Ascending aorta (tissue), 2 donors: Measurements from ENCODE around the gene ACTL6B. TPM values are rescaled to one million over a fixed set of nuclear protein-coding genes. Genes with fewer than 3 reads are reported as not detected.

Source experiments
- DNase-seq, 2 donors: peaks; one replicate each; pipeline ENCODE4 v3.0.0-alpha.2; 2019; ENCODE audit warnings: low spot score in 2 of 2
- H3K27ac ChIP-seq, 2 donors: fragments of 200-600 bp; sonication (generic); one replicate each; pipeline ENCODE4 v1.5.1; 2016 to 2017; ENCODE audit warnings: mild to moderate bottlenecking in 1 of 2
- H3K27me3 ChIP-seq: fragments of 200-600 bp; sonication (generic); one replicate; pipeline ENCODE4 v1.5.1; 2017
- H3K36me3 ChIP-seq, 2 donors: fragments of 200-600 bp; sonication (generic); one replicate each; pipeline ENCODE4 v1.5.1; 2016
- H3K4me1 ChIP-seq, 2 donors: fragments of 200-600 bp; sonication (generic); one replicate each; pipeline ENCODE4 v1.5.1; 2016 to 2017; ENCODE audit warnings: mild to moderate bottlenecking in 1 of 2
- H3K4me3 ChIP-seq, 2 donors: fragments of 200-600 bp; sonication (generic); one replicate each; pipeline ENCODE4 v1.5.1; 2016 to 2017; ENCODE audit warnings: mild to moderate bottlenecking in 1 of 2
- H3K9me3 ChIP-seq, 2 donors: fragments of 200-600 bp; sonication (generic); one replicate each; pipeline ENCODE4 v1.5.1; 2016
- CTCF ChIP-seq, 3 experiments: fragments of 200-600 bp in 2 of 3; fragments of 450-650 bp in 1 of 3; sonication (generic) in 2 of 3; IDR thresholded peaks; one replicate each; pipeline ENCODE4 v1.5.1; 2016 to 2019; ENCODE audit warnings: antibody characterized with exemption in 3 of 3, mild to moderate bottlenecking in 1 of 3, moderate library complexity in 1 of 3
- intact Hi-C: fragments of 100-400 bp; cut with DNase I; formaldehyde crosslinking; loops from one replicate; pipeline ENCODE4 v1.15.1; 2023
- total RNA-seq: library from RNA; depleted of rRNA; stranded (reverse); fragments of >200 nt; gene quantifications from one replicate; pipeline ENCODE4 v1.1.0, GENCODE V29; 2016

Gene ACTL6B
- total RNA-seq, 1 donor from 2014 or later: not detected

- Histone ChIP-seq H3K27ac (peak overlapping the region in 1 of 2 donors; percentile 51), H3K36me3 (peaks cover 56 to 71% of the 10 kb centered on the region in 2 donors), H3K4me3 (no peak overlapping the region), H3K27me3 (no peaks in the 10 kb centered on the region), H3K4me1 (peaks cover 3 to 12% of the 10 kb centered on the region in 2 donors), H3K9me3 (no peaks in the 10 kb centered on the region)
- DNase-seq: no peak
- intact Hi-C loops: no loop called here
- no peak for TF ChIP-seq CTCF (IDR thresholded peaks at IDR 0.05)
Observed at GRCh38 chr7:100679129-100679926, 23.1 kb upstream of the ACTL6B start.

GRCh38 chr7:100678291-100678984, 22.2 kb upstream of the ACTL6B start:
- intact Hi-C loops: no loop called here
- H3K36me3 ChIP-seq: peaks cover 47 to 62% of the 10 kb centered on the region in 2 donors
- no peaks in the 10 kb centered on the region for H3K9me3 ChIP-seq
- peak overlapping the region in 1 of 2 donors; percentile 45 for H3K27ac ChIP-seq
- no peak overlapping the region for H3K4me3 ChIP-seq
- DNase-seq: no peak
- peaks cover 3 to 12% of the 10 kb centered on the region in 2 donors for H3K4me1 ChIP-seq
- no peak for TF ChIP-seq CTCF (IDR thresholded peaks at IDR 0.05)
- H3K27me3 ChIP-seq: no peaks in the 10 kb centered on the region

- Histone ChIP-seq H3K9me3 (no peaks in the 10 kb centered on the region), H3K4me3 (no peak overlapping the region), H3K27me3 (no peaks in the 10 kb centered on the region), H3K4me1 (peaks cover 3 to 12% of the 10 kb centered on the region in 2 donors), H3K36me3 (peaks cover 39 to 53% of the 10 kb centered on the region in 2 donors), H3K27ac (no peak overlapping the region)
- intact Hi-C loops: no loop called here
- TF ChIP-seq CTCF (IDR thresholded peaks at IDR 0.05): no peak
- DNase-seq: no peak
Observed at GRCh38 chr7:100677308-100678267, 21.3 kb upstream of the ACTL6B start.

- Histone ChIP-seq H3K4me1 (peaks cover 3 to 12% of the 10 kb centered on the region in 2 donors), H3K4me3 (peak overlapping the region; percentile 85 to 93), H3K27ac (peak overlapping the region; percentile 96 to 99), H3K36me3 (peaks cover 31 to 44% of the 10 kb centered on the region in 2 donors), H3K27me3 (no peaks in the 10 kb centered on the region), H3K9me3 (no peaks in the 10 kb centered on the region)
- DNase-seq: no peak
- no peak for TF ChIP-seq CTCF (IDR thresholded peaks at IDR 0.05)
- intact Hi-C loops: no loop called here
Observed at GRCh38 chr7:100676501-100677306, 20.5 kb upstream of the ACTL6B start.
